H9 (cell line): Measurements from ENCODE around the gene GPR146. TPM values are rescaled to one million over a fixed set of nuclear protein-coding genes. Genes with fewer than 3 reads are reported as not detected.

Source experiments
- DNase-seq: peaks from one replicate; pipeline ENCODE4 v3.0.0-alpha.2; 2017
- H2AFZ ChIP-seq: one replicate; pipeline ENCODE4 v1.6.1; 2013; ENCODE audit warnings: mild to moderate bottlenecking, low read length, control low read depth, moderate library complexity
- H2AK5ac ChIP-seq: 2 replicates; pipeline ENCODE4 v1.6.1; 2013; ENCODE audit warnings: low read length, control low read depth, mixed read lengths; ENCODE audit not compliant: insufficient read length
- H2BK120ac ChIP-seq: one replicate; pipeline ENCODE4 v1.6.1; 2013; ENCODE audit warnings: low read depth, mild to moderate bottlenecking, low read length, control low read depth, inconsistent platforms; ENCODE audit not compliant: poor library complexity, severe bottlenecking
- H2BK12ac ChIP-seq: 2 replicates; pipeline ENCODE4 v1.6.1; 2013; ENCODE audit warnings: low read length, control low read depth, mixed read lengths, low read depth; ENCODE audit not compliant: insufficient read length
- H2BK15ac ChIP-seq: 2 replicates; pipeline ENCODE4 v1.6.1; 2013; ENCODE audit warnings: low read depth, low read length, control low read depth
- H2BK20ac ChIP-seq: one replicate; pipeline ENCODE4 v1.6.1; 2013; ENCODE audit warnings: low read depth, mild to moderate bottlenecking, low read length, control low read depth, inconsistent platforms; ENCODE audit not compliant: poor library complexity, severe bottlenecking
- H2BK5ac ChIP-seq: 2 replicates; pipeline ENCODE4 v1.6.1; 2013; ENCODE audit warnings: low read length, control low read depth, mixed read lengths; ENCODE audit not compliant: insufficient read length
- H3K14ac ChIP-seq: 2 replicates; pipeline ENCODE4 v1.6.1; 2013; ENCODE audit warnings: low read length, control low read depth; ENCODE audit not compliant: insufficient read depth
- H3K18ac ChIP-seq: 2 replicates; pipeline ENCODE4 v1.6.1; 2013; ENCODE audit warnings: low read depth, mild to moderate bottlenecking, mixed read lengths, low read length, control low read depth; ENCODE audit not compliant: insufficient read length
- H3K23ac ChIP-seq: 2 replicates; pipeline ENCODE4 v1.6.1; 2013; ENCODE audit warnings: low read length, control low read depth, mixed read lengths, low read depth; ENCODE audit not compliant: insufficient read length
- H3K23me2 ChIP-seq: 2 replicates; pipeline ENCODE4 v1.6.1; 2013; ENCODE audit warnings: low read depth, mild to moderate bottlenecking, mixed read lengths, low read length, control low read depth; ENCODE audit not compliant: insufficient read length, poor library complexity, severe bottlenecking
- H3K27ac ChIP-seq: 2 replicates; pipeline ENCODE4 v1.5.1; 2013; ENCODE audit warnings: low read length, control low read depth, mixed read lengths, low read depth; ENCODE audit not compliant: insufficient read length
- H3K27me3 ChIP-seq: 2 replicates; pipeline ENCODE4 v1.6.1; 2013; ENCODE audit warnings: low read length, control low read depth, inconsistent platforms; ENCODE audit not compliant: insufficient read depth
- H3K4ac ChIP-seq: 2 replicates; pipeline ENCODE4 v1.6.1; 2013; ENCODE audit warnings: low read depth, mild to moderate bottlenecking, control low read depth, inconsistent platforms, low read length, moderate library complexity
- H3K4me1 ChIP-seq: 2 replicates; pipeline ENCODE4 v1.6.1; 2013; ENCODE audit warnings: low read length, control low read depth, inconsistent platforms; ENCODE audit not compliant: insufficient read depth
- H3K4me2 ChIP-seq: 2 replicates; pipeline ENCODE4 v1.6.1; 2013; ENCODE audit warnings: low read length, control low read depth, mixed read lengths; ENCODE audit not compliant: insufficient read length, insufficient read depth
- H3K56ac ChIP-seq: 2 replicates; pipeline ENCODE4 v1.6.1; 2013; ENCODE audit warnings: low read depth, mild to moderate bottlenecking, mixed read lengths, low read length, control low read depth; ENCODE audit not compliant: insufficient read length
- H3K79me1 ChIP-seq: 2 replicates; pipeline ENCODE4 v1.6.1; 2013; ENCODE audit warnings: low read depth, mild to moderate bottlenecking, moderate library complexity, low read length, control low read depth, inconsistent platforms; ENCODE audit not compliant: insufficient read depth, poor library complexity, severe bottlenecking
- H3K79me2 ChIP-seq: 2 replicates; pipeline ENCODE4 v1.6.1; 2013; ENCODE audit warnings: low read length, control low read depth, inconsistent platforms; ENCODE audit not compliant: insufficient read depth
- H3K9ac ChIP-seq: 2 replicates; pipeline ENCODE4 v1.6.1; 2013; ENCODE audit warnings: low read length, control low read depth, mixed read lengths; ENCODE audit not compliant: insufficient read length; ENCODE audit errors: extremely low read depth
- H3K9me3 ChIP-seq: one replicate; pipeline ENCODE4 v1.6.1; 2013; ENCODE audit warnings: low read depth, low read length, inconsistent platforms; ENCODE audit not compliant: control insufficient read depth
- H3T11ph ChIP-seq: one replicate; pipeline ENCODE4 v1.6.1; 2013; ENCODE audit warnings: mild to moderate bottlenecking, low read length, control low read depth, inconsistent platforms
- H4K20me1 ChIP-seq: one replicate; pipeline ENCODE4 v1.6.1; 2013; ENCODE audit not compliant: control insufficient read depth, insufficient read length, insufficient read depth
- H4K5ac ChIP-seq: 2 replicates; pipeline ENCODE4 v1.6.1; 2013; ENCODE audit warnings: low read depth, mild to moderate bottlenecking, mixed read lengths, low read length, control low read depth; ENCODE audit not compliant: insufficient read length
- H4K8ac ChIP-seq: replicated peaks from 2 replicates; pipeline ENCODE4 v1.6.1; 2013; ENCODE audit warnings: low read length, control low read depth, mixed read lengths, low read depth; ENCODE audit not compliant: insufficient read length
- H4K91ac ChIP-seq: 2 replicates; pipeline ENCODE4 v1.6.1; 2013; ENCODE audit warnings: low read depth, mild to moderate bottlenecking, moderate library complexity, mixed read lengths, low read length, control low read depth; ENCODE audit not compliant: insufficient read length
- H3K27ac Mint-ChIP-seq, 3 experiments: 2 replicates in 2 of 3; 3 replicates in 1 of 3; pipeline ENCODE4 v1.8.0; 2020 to 2021; ENCODE audit warnings: mixed read lengths in 3 of 3, mild to moderate bottlenecking in 1 of 3, moderate library complexity in 1 of 3
- H3K27me3 Mint-ChIP-seq: 2 replicates; pipeline ENCODE4 v1.8.0; 2021; ENCODE audit warnings: low read depth, mild to moderate bottlenecking, moderate library complexity, mixed read lengths
- H3K36me3 Mint-ChIP-seq, 3 experiments: 2 replicates in 2 of 3; 3 replicates in 1 of 3; pipeline ENCODE4 v1.8.0; 2020 to 2021; ENCODE audit warnings: low read depth in 3 of 3, mixed read lengths in 3 of 3; ENCODE audit not compliant: insufficient read depth in 1 of 3
- H3K4me1 Mint-ChIP-seq, 2 experiments: 2 replicates each; pipeline ENCODE4 v1.8.0; 2020; ENCODE audit warnings: mixed read lengths in 2 of 2
- H3K4me3 Mint-ChIP-seq, 2 experiments: 2 replicates in 1 of 2; 3 replicates in 1 of 2; pipeline ENCODE4 v1.8.0; 2020 to 2021; ENCODE audit warnings: mild to moderate bottlenecking in 2 of 2, mixed read lengths in 2 of 2, moderate library complexity in 1 of 2
- H3K9me3 Mint-ChIP-seq, 2 experiments: 2 replicates in 1 of 2; 3 replicates in 1 of 2; pipeline ENCODE4 v1.8.0; 2020; ENCODE audit warnings: mild to moderate bottlenecking in 2 of 2, mixed read lengths in 2 of 2, moderate library complexity in 1 of 2
- CTCF ChIP-seq: fragments of 200-600 bp; sonication (generic); conservative IDR thresholded peaks from 3 replicates; pipeline ENCODE4 v1.8.0; 2021; ENCODE audit warnings: antibody characterized with exemption, mild to moderate bottlenecking
- WGBS: extraction: QIAGEN DNeasy Blood & Tissue Kit; methylation state at CpG from one replicate; pipeline ENCODE4 v1.1.7; 2013; ENCODE audit warnings: missing lambda C conversion rate, low lambda C conversion rate, mixed read lengths; ENCODE audit not compliant: insufficient read length; ENCODE audit errors: extremely low coverage; 5-methylcytosine and 5-hydroxymethylcytosine counted together
- total RNA-seq: library from RNA; stranded (reverse); gene quantifications from 2 replicates; pipeline ENCODE4 v1.2.1, GENCODE V29; 2021

The GPR146 gene
- total RNA-seq, 1 experiment from 2014 or later: 1.4 TPM

- Histone ChIP-seq H3K79me1 (no peaks in the 10 kb centered on the region), H3K79me2 (no peaks in the 10 kb centered on the region), H4K20me1 (no peaks in the 10 kb centered on the region), H2AK5ac (no peak overlapping the region), H4K5ac (no peak overlapping the region), H3K23me2 (no peaks in the 10 kb centered on the region), H3K4ac (no peak overlapping the region), H2BK20ac (no peak overlapping the region), H3K14ac (no peak overlapping the region), H3K18ac (no peak overlapping the region), H3K4me1 (no peaks in the 10 kb centered on the region), H4K8ac (no peak overlapping the region), H3K27me3 (no peaks in the 10 kb centered on the region), H2BK12ac (no peak overlapping the region), H3K27ac (no peak overlapping the region), H4K91ac (no peak overlapping the region), H3K23ac (no peak overlapping the region), H3K4me2 (no peak overlapping the region), H3K56ac (no peak overlapping the region), H2BK15ac (no peak overlapping the region), H3K9ac (no peak overlapping the region), H3K9me3 (no peaks in the 10 kb centered on the region), H3T11ph (no peak overlapping the region), H2BK120ac (no peak overlapping the region), H2BK5ac (no peak overlapping the region), H2AFZ (no peak overlapping the region)
- no peak for DNase-seq
- H3K9me3 Mint-ChIP-seq: peaks cover 5 to 6% of the 10 kb centered on the region in 2 experiments; a peak in 4 of 5 replicates
- H3K4me3 Mint-ChIP-seq: no peak overlapping the region
- no CpG with 5 or more reads among the region's 12 CpGs for WGBS
- H3K27ac Mint-ChIP-seq: no peak overlapping the region
- no peak for TF ChIP-seq CTCF
- H3K27me3 Mint-ChIP-seq: peaks cover 2% of the 10 kb centered on the region; the same call in 1 of the 2 replicates
- peaks cover 6 to 18% (median 10%) of the 10 kb centered on the region in 3 experiments for H3K36me3 Mint-ChIP-seq
- H3K4me1 Mint-ChIP-seq: peaks cover 13 to 23% of the 10 kb centered on the region in 2 experiments
Observed at GRCh38 chr7:1030444-1031070, 13.8 kb upstream of the GPR146 start.
